ENCODE results near the gene FTCDNL1. TPM values are rescaled to one million over a fixed set of nuclear protein-coding genes. Genes with fewer than 3 reads are reported as not detected.

The FTCDNL1 gene
- total RNA-seq, 4 donors from 2014 or later: 0.69 to 2.3 (median 1.4) TPM

- peaks cover 0 to under 1% (median 0%) of the 10 kb centered on the region in 3 donors for H3K4me1 ChIP-seq
- no peak for ATAC-seq
- H3K9me3 ChIP-seq: no peaks in the 10 kb centered on the region
- no peak overlapping the region for H3K27ac ChIP-seq
- TF ChIP-seq EP300 (IDR thresholded peaks at IDR 0.05) (no peak), POLR2AphosphoS5 (IDR thresholded peaks at IDR 0.05) (no peak)
- no peaks in the 10 kb centered on the region for H3K36me3 ChIP-seq
- WGBS, 2 donors (ENCODE audit: low coverage in 1 of 2): 45 to 68% methylated on average over 5 of the region's 8 CpGs
- no peaks in the 10 kb centered on the region for H3K27me3 ChIP-seq
- no peak overlapping the region for H3K4me3 ChIP-seq
These were observed 99.4 kb downstream of the FTCDNL1 start for GRCh38 chr2:199751492-199752120.

GRCh38 chr2:199749571-199749970 lies 101.4 kb downstream of the FTCDNL1 start:
- H3K9me3 ChIP-seq: no peaks in the 10 kb centered on the region
- no peak overlapping the region for H3K4me3 ChIP-seq
- no peak for ATAC-seq
- H3K4me1 ChIP-seq: no peaks in the 10 kb centered on the region
- TF ChIP-seq POLR2AphosphoS5 (IDR thresholded peaks at IDR 0.05) (no peak), POLR2A (IDR thresholded peaks at IDR 0.05) (no peak), EP300 (IDR thresholded peaks at IDR 0.05) (no peak)
- TF ChIP-seq, protein P1, sequence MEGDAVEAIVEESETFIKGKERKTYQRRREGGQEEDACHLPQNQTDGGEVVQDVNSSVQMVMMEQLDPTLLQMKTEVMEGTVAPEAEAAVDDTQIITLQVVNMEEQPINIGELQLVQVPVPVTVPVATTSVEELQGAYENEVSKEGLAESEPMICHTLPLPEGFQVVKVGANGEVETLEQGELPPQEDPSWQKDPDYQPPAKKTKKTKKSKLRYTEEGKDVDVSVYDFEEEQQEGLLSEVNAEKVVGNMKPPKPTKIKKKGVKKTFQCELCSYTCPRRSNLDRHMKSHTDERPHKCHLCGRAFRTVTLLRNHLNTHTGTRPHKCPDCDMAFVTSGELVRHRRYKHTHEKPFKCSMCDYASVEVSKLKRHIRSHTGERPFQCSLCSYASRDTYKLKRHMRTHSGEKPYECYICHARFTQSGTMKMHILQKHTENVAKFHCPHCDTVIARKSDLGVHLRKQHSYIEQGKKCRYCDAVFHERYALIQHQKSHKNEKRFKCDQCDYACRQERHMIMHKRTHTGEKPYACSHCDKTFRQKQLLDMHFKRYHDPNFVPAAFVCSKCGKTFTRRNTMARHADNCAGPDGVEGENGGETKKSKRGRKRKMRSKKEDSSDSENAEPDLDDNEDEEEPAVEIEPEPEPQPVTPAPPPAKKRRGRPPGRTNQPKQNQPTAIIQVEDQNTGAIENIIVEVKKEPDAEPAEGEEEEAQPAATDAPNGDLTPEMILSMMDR (IDR thresholded peaks at IDR 0.05): no peak
- no peaks in the 10 kb centered on the region for H3K27me3 ChIP-seq
- H3K27ac ChIP-seq: no peak overlapping the region
- no peaks in the 10 kb centered on the region for H3K36me3 ChIP-seq
- whole genome bisulfite sequencing, 2 donors (ENCODE audit: low coverage in 1 of 2): 93 to 95% methylated on average over 5 of the region's 5 CpGs

DNA sequence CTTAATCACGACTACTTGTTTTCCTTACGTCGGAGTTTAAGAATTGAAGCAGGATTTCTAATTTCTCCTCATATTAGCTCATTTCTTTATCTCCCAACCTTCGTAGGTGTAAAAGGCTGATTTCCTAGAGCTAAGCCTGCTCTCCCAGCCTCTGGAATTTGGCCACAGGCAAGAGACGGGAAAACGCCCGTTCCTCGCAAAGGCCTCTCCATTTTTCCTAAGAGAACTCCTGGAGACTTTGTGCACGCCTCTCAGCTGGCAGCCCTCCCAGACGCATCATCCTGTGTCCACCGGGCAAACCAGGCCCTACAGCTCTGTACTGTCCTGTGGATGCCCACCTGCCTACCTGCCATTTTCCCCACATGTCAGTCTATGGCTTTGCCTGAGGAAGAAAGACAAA lies 106.3 kb downstream of the FTCDNL1 start:
- Histone ChIP-seq H3K4me3 (no peak overlapping the region), H3K27ac (no peak overlapping the region), H3K9me3 (no peaks in the 10 kb centered on the region), H3K4me1 (peaks cover 0 to 4% (median 0%) of the 10 kb centered on the region in 3 donors), H3K27me3 (no peaks in the 10 kb centered on the region), H3K36me3 (no peaks in the 10 kb centered on the region)
- TF ChIP-seq, protein P1 (IDR thresholded peaks at IDR 0.05): no peak
- TF ChIP-seq EP300 (IDR thresholded peaks at IDR 0.05) (no peak), POLR2AphosphoS5 (IDR thresholded peaks at IDR 0.05) (no peak), POLR2A (IDR thresholded peaks at IDR 0.05) (no peak)
- WGBS, 2 donors (ENCODE audit: low coverage in 1 of 2): 78 to 83% methylated on average over 10 to 11 of the region's 11 CpGs
- ATAC-seq: no peak

- Histone ChIP-seq H3K4me3 (no peak overlapping the region), H3K27ac (no peak overlapping the region), H3K36me3 (no peaks in the 10 kb centered on the region), H3K4me1 (peaks cover 0 to 8% (median 0%) of the 10 kb centered on the region in 3 donors), H3K9me3 (no peaks in the 10 kb centered on the region), H3K27me3 (no peaks in the 10 kb centered on the region)
- ATAC-seq: no peak
- WGBS, 2 donors (ENCODE audit: low coverage in 1 of 2): 55 to 56% methylated on average over 4 of the region's 5 CpGs
- TF ChIP-seq POLR2A (IDR thresholded peaks at IDR 0.05) (no peak), POLR2AphosphoS5 (IDR thresholded peaks at IDR 0.05) (no peak), EP300 (IDR thresholded peaks at IDR 0.05) (no peak)
- TF ChIP-seq, protein P1 (IDR thresholded peaks at IDR 0.05): no peak
These were observed 106.7 kb downstream of the FTCDNL1 start for GRCh38 chr2:199744260-199744659.

DNA sequence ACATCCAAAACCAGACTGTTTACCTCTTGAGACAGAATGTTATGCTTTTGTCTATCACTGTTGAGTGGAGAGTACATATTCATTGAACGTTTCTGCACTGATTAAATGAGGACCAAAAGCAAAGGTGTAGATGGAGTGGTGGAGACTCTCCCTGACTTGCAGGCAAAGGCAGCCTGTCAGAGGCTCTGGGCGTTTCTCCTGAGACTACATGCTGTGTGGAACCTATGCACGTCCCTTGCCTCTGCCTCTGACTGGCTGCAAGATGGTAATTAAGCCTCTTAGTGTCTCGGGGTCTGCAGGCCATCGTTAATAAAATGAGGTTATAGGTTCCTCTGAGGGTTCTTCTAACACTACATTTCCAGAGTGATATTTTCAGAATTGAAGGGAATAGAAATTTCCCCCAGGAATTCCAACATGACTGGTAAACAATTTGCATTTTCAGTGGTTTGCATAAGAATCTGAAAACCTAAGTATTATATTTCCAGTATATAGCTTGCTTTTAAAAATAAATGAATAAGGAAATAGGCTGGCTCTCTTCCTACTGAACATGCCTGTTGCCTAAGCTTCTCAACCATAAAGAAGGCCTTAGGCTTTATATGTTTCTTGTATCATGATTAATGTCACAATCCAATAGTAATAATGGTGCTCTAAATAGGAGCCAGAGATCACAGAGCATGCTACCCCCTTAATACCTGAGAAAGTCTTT lies 107.4 kb downstream of the FTCDNL1 start:
- no peak overlapping the region for H3K4me3 ChIP-seq
- no peak overlapping the region for H3K27ac ChIP-seq
- H3K4me1 ChIP-seq: peaks cover 0 to 8% (median 0%) of the 10 kb centered on the region in 3 donors
- WGBS, 2 donors (ENCODE audit: low coverage in 1 of 2): 20 to 49% methylated on average over 1 to 4 of the region's 5 CpGs
- H3K27me3 ChIP-seq: peaks cover 5% of the 10 kb centered on the region
- H3K9me3 ChIP-seq: no peaks in the 10 kb centered on the region
- no peak for ATAC-seq
- TF ChIP-seq POLR2A (IDR thresholded peaks at IDR 0.05) (no peak), POLR2AphosphoS5 (IDR thresholded peaks at IDR 0.05) (no peak), EP300 (IDR thresholded peaks at IDR 0.05) (no peak)
- TF ChIP-seq, protein P1 (IDR thresholded peaks at IDR 0.05): no peak
- H3K36me3 ChIP-seq: no peaks in the 10 kb centered on the region
